Subcutaneous abdominal adipose tissue (tissue), 5 donors: ENCODE measurements around the gene ZNF383.
"Not testable (repeated sequence)": the region's sequence is repeated elsewhere in the genome, so short reads cannot be mapped to it uniquely, and the experiment has no call there.

Source experiments
- H3K27ac ChIP-seq: one replicate; pipeline ENCODE4 v1.7.0; 2013; ENCODE audit warnings: low read depth, mild to moderate bottlenecking, inconsistent platforms, low read length, moderate library complexity
- H3K27me3 ChIP-seq, 5 donors: one replicate each; pipeline ENCODE4 v1.7.0; 2013; ENCODE audit warnings: low read length in 5 of 5, inconsistent platforms in 1 of 5; ENCODE audit not compliant: control insufficient read depth in 5 of 5, insufficient read depth in 4 of 5
- H3K36me3 ChIP-seq, 5 donors: one replicate each; pipeline ENCODE4 v1.7.0; 2013; ENCODE audit warnings: low read length in 5 of 5; ENCODE audit not compliant: control insufficient read depth in 5 of 5, insufficient read depth in 5 of 5
- H3K4me1 ChIP-seq, 5 donors: one replicate each; pipeline ENCODE4 v1.7.0; 2013; ENCODE audit warnings: low read length in 5 of 5, mild to moderate bottlenecking in 3 of 5, moderate library complexity in 1 of 5; ENCODE audit not compliant: control insufficient read depth in 5 of 5, insufficient read depth in 5 of 5
- H3K4me3 ChIP-seq, 5 donors: one replicate each; pipeline ENCODE4 v1.7.0; 2013; ENCODE audit warnings: low read length in 5 of 5, low read depth in 1 of 5
- H3K9ac ChIP-seq, 5 donors: one replicate each; pipeline ENCODE4 v1.7.0; 2013; ENCODE audit warnings: low read length in 5 of 5, mild to moderate bottlenecking in 4 of 5, moderate library complexity in 3 of 5
- H3K9me3 ChIP-seq, 5 donors: one replicate each; pipeline ENCODE4 v1.7.0; 2013; ENCODE audit warnings: low read length in 5 of 5; ENCODE audit not compliant: control insufficient read depth in 5 of 5
- donor health status: healthy.
- donor health status: healthy.
- donor health status: healthy.
- donor health status: healthy.
- donor health status: healthy.

ZNF383 gene

GRCh38 chr19:37217775-37218591, at the start of gene ZNF383:
TSS of gene ZNF383 (plus strand) at chr19:37218214. CDS start at chr19:37230454, 12,240 bp downstream.
- peaks cover 2 to 19% (median 17%) of the 10 kb centered on the region in 5 donors for H3K4me1 ChIP-seq

GRCh38 chr19:37172368-37173366, 45.3 kb upstream of the ZNF383 start, which contains the start of gene ZNF585A:
TSS of gene ZNF585A (minus strand) at chr19:37172695. CDS start at chr19:37169910, 2,785 bp downstream.
- Histone ChIP-seq H3K27ac (peak within 1 kb of the TSS; percentile 39), H3K36me3 (peaks cover 13 to 21% (median 19%) of the 10 kb centered on the region in 5 donors), H3K27me3 (no peaks in the 10 kb centered on the region), H3K4me1 (peaks cover 0 to 13% (median 12%) of the 10 kb centered on the region in 5 donors), H3K4me3 (peak within 1 kb of the TSS; percentile 81 to 97 (median 93)), H3K9me3 (peaks cover 2 to 36% (median 13%) of the 10 kb centered on the region in 5 donors), H3K9ac (peak within 1 kb of the TSS; percentile 40 to 91 (median 85))

More at GRCh38 chr19:37217775-37218591, at the start of gene ZNF383:
- no peaks in the 10 kb centered on the region for H3K27me3 ChIP-seq
- peak within 1 kb of the TSS; percentile 87 to 98 (median 91) for H3K9ac ChIP-seq
- peak within 1 kb of the TSS; percentile 95 to 100 (median 99) for H3K4me3 ChIP-seq
- H3K36me3 ChIP-seq = peaks cover 0 to 12% (median 4%) of the 10 kb centered on the region in 5 donors
- peak within 1 kb of the TSS; percentile 93 for H3K27ac ChIP-seq
- no peaks in the 10 kb centered on the region for H3K9me3 ChIP-seq

GRCh38 chr19:37186071-37186470, 31.9 kb upstream of the ZNF383 start:
- Histone ChIP-seq H3K9me3 (peaks cover 53 to 83% (median 72%) of the 10 kb centered on the region in 5 donors), H3K36me3 (peaks cover 37 to 49% (median 40%) of the 10 kb centered on the region in 5 donors), H3K4me3 (peak overlapping the region; percentile 14 to 55 (median 53))

GRCh38 chr19:37195248-37195647, 22.8 kb upstream of the ZNF383 start:
- H3K9me3 ChIP-seq = peaks cover 6 to 32% (median 22%) of the 10 kb centered on the region in 5 donors
- H3K4me3 ChIP-seq, H3K27ac ChIP-seq, H3K27me3 ChIP-seq, H3K9ac ChIP-seq, H3K4me1 ChIP-seq: not testable (repeated sequence)
- peaks cover 15 to 53% (median 42%) of the 10 kb centered on the region in 5 donors for H3K36me3 ChIP-seq

More at GRCh38 chr19:37186071-37186470, 31.9 kb upstream of the ZNF383 start:
- not testable (repeated sequence) for H3K9ac ChIP-seq, H3K27ac ChIP-seq, H3K4me1 ChIP-seq, H3K27me3 ChIP-seq

GRCh38 chr19:37197115-37197514, 20.9 kb upstream of the ZNF383 start:
- H3K36me3 ChIP-seq = peaks cover 20 to 45% (median 32%) of the 10 kb centered on the region in 5 donors
- H3K9ac ChIP-seq, H3K27me3 ChIP-seq, H3K27ac ChIP-seq, H3K4me1 ChIP-seq, H3K4me3 ChIP-seq: not testable (repeated sequence)
- H3K9me3 ChIP-seq = peaks cover 4 to 25% (median 13%) of the 10 kb centered on the region in 5 donors

- H3K36me3 ChIP-seq = peaks cover 19 to 39% (median 33%) of the 10 kb centered on the region in 5 donors
- H3K9me3 ChIP-seq = peaks cover 4 to 23% (median 11%) of the 10 kb centered on the region in 5 donors
- no peak overlapping the region for H3K9ac ChIP-seq
- no peaks in the 10 kb centered on the region for H3K27me3 ChIP-seq
- no peak overlapping the region for H3K4me3 ChIP-seq
- H3K27ac ChIP-seq = no peak overlapping the region
- H3K4me1 ChIP-seq = no peaks in the 10 kb centered on the region
Measured at GRCh38 chr19:37197768-37198167, 20.2 kb upstream of the ZNF383 start.

- Histone ChIP-seq H3K27me3 (no peaks in the 10 kb centered on the region), H3K4me3 (peak overlapping the region; percentile 95 to 100 (median 99)), H3K9ac (peak overlapping the region; percentile 77 to 96 (median 87)), H3K36me3 (peaks cover 0 to 7% (median 4%) of the 10 kb centered on the region in 5 donors), H3K4me1 (peaks cover 2 to 19% (median 17%) of the 10 kb centered on the region in 5 donors), H3K27ac (peak overlapping the region; percentile 93), H3K9me3 (no peaks in the 10 kb centered on the region)
Measured at GRCh38 chr19:37217480-37217774, 587 bp upstream of the ZNF383 start.

- Histone ChIP-seq H3K27me3 (no peaks in the 10 kb centered on the region), H3K9ac (peak overlapping the region; percentile 87 to 98 (median 91)), H3K36me3 (peaks cover 0 to 15% (median 4%) of the 10 kb centered on the region in 5 donors), H3K4me1 (peaks cover 2 to 19% (median 17%) of the 10 kb centered on the region in 5 donors), H3K27ac (peak overlapping the region; percentile 93), H3K4me3 (peak overlapping the region; percentile 95 to 100 (median 99)), H3K9me3 (no peaks in the 10 kb centered on the region)
Measured at GRCh38 chr19:37218592-37218935, 550 bp downstream of the ZNF383 start.

- Histone ChIP-seq H3K4me3 (no peak overlapping the region), H3K27me3 (no peaks in the 10 kb centered on the region), H3K4me1 (peaks cover 2 to 19% (median 17%) of the 10 kb centered on the region in 5 donors), H3K27ac (no peak overlapping the region), H3K36me3 (peaks cover 3 to 20% (median 6%) of the 10 kb centered on the region in 5 donors), H3K9ac (no peak overlapping the region), H3K9me3 (peaks cover 0 to under 1% (median 0%) of the 10 kb centered on the region in 5 donors)
Measured at GRCh38 chr19:37220383-37220782, 2.4 kb downstream of the ZNF383 start.
